EH (cell line): ENCODE measurements around the gene TMEM259.

Experiments used
- DNase-seq: peaks from one replicate; pipeline ENCODE4 v3.0.0-alpha.2; 2015; ENCODE audit warnings: low read depth

Gene TMEM259

DNA sequence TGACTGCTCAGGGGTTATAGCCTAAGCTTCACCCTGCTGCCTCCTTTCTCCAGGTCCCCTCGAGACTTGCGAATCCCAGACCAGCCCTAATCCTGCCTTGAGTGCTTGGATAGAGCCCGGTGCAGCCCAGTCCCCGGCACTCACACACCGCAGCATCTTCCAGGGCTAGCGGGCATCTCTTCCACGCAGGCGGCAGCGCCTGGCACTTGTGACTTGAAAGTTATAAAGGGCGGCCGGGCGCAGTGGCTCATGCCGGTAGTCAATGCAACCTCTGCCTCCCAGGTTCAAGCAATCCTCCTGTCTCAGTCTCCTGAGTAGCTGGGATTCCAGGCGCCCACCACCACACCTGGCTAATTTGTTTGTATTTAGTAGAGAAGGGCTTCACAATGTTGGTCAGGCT is 34.8 kb downstream of the TMEM259 start:
- DNase-seq: no peak

DNA sequence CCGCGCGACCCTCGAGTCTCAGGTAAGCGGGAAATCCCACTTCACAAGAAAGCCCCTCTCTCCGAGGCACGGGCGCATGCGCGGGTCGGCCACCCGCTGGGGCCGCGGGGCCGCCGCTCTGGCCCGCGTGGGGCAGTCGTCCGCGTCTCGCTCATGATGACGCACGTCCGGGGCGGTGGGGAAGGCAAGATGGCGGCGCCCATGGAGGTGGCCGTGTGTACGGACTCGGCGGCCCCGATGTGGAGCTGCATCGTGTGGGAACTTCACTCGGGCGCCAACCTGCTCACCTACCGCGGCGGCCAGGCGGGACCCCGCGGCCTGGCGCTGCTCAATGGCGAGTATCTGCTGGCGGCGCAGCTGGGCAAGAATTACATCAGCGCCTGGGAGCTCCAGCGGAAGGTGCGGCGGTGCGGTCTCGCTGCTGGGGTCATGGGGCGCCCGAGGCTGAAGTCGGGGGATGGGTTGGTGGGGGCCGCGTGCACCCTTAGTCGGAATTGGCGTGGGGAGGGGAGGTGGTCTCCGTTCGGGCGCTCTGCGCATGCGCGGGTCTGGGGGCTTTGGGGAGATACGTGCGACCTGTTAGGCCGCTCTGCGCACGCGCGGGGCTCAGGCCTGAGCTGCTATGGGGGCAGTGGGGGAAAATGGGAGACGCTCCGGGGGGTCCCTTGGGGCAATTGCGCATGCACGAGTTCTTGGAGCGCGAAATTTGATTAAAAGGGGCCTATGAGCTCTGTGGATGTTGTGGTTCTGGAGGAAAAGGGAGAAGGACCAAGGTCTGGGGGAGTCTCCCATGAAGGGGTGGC is 36.6 kb downstream of the TMEM259 start, which contains the start of gene WDR18:
Gene WDR18, plus strand, starts transcription at position 181 of the 803 bp plus-strand sequence. Its CDS starts 9 bp downstream, at position 190.
- DNase-seq: peak; percentile 90

DNA sequence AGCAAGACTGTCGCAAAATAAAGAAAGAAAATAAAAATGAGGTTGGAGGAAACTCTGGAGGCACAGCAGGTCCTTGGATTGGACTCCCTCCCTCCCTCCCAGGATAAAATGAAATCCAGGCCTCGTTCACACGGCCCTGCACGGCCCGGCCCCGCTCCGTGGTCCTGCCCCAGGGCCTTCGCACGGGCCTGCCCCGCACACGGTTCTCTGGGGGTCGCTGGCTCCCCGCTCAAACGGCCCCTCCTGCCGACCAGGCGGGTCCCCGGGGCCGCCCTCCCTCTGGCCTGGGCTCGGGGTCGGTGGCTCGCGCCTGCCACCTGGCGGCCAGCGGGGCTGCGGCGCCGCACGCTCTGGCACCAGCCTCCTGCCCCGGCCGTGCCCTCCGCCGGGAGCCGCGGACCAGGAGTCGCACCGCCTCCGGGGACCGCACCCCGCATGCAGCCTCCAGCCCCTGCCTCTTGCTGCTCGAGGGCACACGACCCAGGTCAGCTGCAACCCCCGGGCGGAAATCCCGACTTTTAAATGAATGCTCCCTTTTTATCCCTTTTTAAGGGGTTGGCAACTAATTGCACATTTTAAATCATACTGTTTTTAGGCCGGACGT is 38.3 kb downstream of the TMEM259 start:
- peak; percentile 65 for DNase-seq

DNA sequence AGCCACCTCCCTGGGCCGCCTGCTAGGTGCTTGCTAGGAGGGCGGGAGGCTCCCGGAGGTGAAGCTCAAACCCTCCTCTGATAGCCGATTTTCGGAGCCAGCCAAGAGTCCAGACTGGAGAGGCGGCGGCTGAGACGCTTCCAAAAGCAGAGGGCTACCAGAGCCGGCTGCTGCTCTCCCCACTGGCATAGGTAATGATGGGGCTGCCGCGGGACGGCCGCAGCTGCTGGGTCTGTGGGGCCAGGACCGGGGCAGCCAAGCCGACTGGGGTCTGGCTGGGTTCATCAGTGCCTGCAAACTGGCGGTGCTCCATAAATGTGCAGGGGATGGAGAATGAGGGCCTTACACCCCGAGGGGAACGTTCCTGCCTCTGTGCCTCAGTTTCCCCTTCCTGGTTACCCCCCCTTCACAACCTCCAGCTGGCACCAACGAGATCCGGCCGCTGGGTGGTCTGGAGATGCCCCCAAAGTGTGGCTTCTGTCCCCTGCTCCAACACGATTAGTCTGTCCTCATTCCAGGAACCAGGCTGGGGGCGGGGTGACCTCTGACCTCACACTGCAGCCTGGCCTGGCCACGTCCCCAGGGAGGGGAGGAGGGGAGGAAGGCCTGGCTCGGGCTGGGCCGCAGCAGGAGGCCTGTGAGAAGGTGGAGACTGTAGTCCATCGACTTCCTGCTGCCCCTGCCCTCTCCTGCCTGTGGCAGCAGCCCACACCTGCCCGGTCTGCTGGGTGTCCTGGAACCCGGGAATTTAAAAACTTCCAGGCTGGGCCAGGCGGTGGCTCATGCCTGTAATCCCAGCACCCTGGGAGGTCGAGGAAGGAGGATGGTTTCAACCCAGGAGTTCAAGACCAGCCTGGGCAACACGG is 40.6 kb downstream of the TMEM259 start:
- peak; percentile 23 for DNase-seq

DNA sequence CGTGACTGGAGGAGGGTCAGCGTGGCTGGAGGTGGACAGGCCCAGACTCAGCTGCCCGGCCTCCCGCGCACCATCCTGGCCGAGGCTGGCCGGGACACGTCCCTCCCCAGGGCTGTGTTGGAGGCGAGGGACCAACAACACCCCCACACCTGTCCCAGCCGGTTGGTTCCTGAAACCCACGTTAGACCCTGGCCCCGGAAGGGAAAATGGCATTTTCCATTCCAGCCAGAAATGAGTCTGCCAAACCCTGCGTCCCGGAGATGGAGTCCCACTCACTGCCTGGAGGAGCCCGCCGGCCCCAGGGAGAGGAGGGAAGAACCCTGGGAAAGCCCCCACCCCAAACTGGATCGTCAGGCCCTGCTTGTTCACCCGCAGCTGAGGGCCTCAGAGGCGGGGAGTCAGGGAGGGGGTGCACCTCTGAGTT is 41.6 kb downstream of the TMEM259 start:
- DNase-seq: no peak

DNA sequence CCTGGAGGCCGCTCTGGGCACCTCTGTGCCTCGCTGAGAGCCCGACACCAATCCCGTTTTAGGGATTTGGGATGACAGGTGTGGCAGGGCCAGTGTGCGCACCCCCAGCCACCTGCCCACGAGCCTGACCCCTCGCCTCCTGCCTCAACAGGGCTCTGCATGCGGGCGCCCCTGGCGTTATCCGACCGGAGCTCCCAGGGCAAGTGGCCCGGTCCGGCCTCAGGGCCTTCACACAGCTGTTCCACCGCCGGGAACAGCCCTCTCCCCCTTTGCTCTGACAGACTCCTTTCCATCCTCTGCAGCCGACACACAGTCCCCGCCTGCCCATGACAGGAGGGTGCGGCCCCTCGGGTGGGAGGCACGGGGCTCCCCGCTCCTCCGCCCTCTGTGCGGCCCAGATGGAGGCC is 43.9 kb downstream of the TMEM259 start:
- no peak for DNase-seq

DNA sequence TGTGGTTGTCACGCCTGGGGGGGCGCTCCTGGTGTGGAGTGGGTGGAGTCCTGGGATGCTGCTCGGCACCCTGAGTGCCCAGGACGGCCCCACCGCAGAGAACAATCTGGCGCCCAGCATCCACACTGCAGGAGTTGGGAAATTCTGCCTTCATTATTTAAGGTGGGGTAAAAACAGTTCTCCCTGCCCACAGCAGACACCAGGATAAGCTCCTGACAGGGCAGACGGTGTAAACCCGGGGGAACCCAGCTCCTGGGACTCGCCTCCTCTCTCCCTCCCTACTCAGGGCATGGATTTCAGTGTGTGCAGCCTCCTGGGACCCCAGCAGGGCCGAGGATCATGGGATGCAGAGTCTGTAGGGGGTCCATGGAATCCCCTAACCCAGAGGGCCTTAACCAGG is 44.4 kb downstream of the TMEM259 start:
- DNase-seq: no peak

DNA sequence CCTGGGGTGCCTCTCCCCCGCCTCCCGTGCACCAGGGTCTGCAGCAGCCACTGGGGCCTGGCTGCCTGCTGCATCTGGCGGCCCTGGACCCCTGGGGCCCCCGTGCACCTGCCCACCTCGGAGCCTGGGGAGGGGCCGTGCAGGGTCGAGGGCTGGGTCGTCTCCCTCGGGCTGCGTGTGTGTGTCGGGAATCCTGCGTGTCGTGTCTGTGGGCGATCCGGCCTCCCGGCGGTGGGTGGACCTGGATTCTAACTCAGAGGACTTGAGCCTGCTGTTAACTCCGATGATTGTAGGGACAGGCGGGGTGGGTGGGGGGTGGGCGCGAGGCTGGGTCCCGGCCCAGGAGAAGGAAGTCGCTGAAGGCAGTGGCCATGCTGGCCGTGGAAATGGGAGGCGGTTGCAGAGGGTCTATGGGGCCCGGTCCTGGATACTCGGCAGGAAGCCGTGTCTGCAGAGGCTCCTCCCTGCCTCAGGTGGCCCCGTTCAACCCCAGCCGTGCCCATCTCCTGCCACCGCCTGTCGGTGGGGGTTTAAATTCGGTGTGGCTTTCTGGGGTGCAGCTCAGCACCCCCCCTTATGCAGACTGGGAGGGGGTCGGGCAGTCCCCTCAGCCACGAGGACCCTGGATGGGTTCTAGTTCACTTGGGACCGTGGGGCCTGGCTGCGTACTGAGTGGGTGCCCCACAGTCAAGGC is 46.2 kb downstream of the TMEM259 start:
- no peak for DNase-seq

DNA sequence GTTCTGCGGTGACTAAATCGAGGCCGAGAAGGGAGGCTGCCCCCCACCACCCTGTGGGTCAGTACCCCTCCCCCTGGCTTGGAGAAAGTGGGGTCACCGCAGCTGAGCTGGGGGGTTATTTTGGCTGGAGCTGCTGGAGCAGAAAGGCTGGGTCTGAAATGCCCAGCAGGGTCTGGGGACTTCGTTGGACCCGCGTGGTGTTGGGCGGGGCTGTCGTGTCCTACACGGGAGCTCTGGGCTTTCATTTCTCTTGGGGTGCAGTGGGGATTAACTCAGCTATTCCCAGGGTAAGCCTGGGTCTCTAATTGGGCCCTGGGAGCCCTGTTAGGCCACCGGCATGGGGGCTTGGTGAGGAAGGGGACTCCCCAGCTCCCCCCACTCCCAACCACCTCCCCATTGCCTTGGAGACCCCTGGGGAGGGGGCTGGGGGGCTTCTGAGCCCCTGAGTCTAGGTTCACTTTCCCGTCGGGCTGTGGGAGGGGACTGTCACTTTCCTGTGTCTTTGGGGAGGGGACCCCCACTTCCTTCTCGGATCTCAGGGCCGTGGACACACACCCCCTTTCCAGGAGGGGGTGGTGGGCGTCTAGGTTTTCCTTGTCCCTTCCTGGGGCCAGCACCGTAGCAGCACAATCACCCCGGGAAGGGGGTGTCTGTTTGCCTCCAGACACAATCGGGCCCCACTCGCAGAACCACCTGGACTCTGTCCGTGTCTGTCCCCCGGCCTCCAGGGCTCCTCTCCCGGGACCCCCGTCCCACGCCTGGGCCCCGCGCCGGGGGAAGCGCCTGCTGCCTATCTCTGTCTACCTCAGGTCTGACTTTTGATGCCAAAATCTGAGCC is 47.0 kb downstream of the TMEM259 start:
- DNase-seq: no peak

DNA sequence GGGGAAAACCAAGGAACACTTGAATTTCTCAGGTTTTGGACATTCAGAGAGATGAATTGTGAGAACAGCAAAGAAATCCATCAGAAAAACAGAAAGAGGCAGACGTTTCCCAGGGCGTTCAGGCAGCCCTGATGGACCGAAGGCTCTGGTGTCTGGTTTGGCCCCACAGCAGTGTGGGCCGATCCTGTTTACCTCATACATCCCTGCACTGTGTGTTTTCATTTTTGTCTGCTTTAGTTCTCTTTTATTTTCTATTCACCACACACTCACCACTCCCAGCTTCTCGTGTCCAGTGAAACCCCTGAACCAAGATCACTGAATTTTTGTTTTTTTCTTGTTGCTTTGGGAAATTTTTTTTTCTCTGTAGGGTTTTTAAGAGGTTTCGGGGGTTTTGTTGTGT is 48.6 kb downstream of the TMEM259 start:
- no peak for DNase-seq

DNA sequence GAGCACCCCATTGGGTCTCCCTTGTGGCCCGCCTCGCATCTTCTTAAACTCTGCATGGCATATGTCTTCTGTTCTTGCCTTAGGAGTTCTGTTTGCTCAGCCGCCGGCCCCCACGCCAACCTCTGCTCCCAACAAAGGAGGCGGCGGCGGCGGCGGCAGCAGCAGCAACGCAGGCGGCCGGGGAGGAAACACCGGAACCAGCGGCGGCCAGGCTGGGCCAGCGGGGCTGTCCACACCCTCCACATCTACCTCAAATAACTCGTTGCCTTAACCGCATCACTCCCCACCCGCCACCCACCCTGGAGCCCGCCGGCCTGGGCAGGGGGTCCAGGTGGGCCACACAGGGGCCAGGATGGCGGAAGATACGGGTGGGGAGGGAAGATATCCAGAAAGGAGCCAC is 49.1 kb downstream of the TMEM259 start:
- DNase-seq: no peak

DNA sequence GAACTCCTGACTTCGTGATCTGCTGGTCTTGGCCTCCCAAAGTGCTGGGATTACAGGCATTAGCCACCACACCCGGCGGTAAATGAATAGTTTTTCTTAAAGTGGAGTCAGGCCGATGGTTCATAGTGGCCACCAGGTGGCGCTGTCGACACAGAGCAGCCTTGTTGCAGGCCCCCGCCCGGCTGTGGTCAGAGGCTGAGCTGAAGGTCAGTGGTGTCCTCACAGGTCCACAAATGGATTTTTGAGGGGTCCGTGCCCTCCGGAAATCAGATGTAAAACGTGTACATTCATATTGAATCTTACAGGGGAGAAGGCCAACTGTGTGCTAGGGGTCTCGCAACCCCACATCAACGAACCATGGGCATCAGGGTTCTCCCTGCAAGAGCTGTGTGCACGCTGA is 50.2 kb downstream of the TMEM259 start:
- no peak for DNase-seq

DNA sequence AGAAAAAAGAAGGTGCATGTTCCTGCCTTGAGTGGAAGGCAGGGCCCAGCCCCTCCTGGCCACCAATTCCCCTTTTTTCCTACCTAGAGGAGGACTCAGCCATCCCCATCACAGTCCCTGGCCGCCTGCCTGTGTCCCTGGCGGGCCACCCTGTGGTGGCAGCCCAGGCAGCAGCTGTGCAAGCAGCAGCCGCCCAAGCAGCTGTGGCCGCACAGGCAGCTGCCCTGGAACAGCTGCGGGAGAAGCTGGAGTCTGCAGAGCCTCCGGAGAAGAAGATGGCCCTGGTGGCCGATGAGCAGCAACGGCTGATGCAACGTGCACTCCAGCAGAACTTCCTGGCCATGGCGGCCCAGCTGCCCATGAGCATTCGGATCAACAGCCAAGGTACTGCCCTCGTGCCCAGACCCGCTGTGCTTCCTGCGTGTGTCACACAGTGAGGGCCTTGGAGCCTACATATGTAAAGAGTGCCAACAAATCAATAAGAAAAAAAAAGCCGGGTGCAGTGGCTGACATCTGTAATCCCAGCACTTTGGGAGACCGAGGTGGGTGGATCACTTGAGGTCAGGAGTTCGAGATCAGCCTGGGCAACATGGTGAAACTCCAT is 54.3 kb downstream of the TMEM259 start:
- DNase-seq: no peak

DNA sequence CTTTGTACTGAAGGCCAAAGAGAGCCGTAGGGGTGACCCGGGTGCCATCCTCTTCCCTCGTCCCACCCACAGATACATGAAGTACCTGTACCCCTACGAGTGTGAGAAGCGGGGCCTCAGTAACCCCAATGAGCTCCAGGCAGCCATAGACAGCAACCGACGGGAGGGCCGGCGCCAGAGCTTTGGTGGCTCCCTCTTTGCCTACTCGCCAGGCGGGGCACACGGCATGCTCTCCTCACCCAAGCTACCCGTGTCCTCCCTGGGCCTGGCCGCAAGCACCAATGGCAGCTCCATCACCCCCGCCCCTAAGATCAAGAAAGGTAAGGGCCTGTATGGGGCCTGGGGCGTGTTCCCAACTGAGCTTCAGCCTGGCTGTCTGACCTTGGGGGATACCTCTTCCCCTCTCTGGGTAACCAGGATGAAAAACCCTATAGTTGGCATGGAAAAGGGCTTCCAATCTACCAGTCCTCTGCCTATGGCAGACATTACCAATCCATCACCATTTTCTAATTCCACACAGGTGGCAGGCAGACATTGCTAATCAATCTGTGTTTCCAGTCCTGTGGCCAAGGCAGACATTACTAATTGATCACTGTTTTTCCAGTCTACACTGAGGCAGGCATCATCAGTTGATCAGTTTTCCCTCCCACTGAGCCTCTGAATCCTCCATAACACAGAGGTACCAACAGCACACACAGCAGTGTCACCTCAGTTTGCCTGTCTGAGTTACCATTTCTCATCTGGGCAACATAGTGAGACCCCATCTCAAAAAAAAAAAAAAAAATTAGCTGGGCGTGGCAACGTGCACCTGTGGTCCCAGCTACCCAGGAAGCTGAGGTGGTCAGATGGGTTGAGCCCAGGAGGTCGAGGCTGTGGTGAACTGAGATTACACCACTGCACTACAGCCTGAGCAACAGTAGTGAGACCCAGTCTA is 55.9 kb downstream of the TMEM259 start:
- DNase-seq: no peak

DNA sequence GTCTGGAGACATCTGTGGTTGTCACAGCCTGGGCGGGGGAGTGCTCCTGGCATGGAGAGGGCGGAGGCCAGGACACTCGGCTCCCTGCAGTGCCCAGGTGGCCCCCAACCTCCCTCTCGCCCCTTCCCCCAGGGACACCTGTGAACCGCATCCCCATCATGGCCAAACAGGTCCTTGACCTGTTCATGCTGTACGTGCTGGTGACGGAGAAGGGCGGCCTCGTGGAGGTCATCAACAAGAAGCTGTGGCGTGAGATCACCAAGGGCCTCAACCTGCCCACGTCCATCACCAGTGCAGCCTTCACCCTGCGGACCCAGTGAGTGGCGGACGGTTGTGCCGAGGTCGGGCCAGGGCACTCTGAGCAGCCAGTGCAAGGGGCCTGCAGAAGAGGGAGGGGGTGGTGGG is 56.8 kb downstream of the TMEM259 start:
- DNase-seq: no peak

DNA sequence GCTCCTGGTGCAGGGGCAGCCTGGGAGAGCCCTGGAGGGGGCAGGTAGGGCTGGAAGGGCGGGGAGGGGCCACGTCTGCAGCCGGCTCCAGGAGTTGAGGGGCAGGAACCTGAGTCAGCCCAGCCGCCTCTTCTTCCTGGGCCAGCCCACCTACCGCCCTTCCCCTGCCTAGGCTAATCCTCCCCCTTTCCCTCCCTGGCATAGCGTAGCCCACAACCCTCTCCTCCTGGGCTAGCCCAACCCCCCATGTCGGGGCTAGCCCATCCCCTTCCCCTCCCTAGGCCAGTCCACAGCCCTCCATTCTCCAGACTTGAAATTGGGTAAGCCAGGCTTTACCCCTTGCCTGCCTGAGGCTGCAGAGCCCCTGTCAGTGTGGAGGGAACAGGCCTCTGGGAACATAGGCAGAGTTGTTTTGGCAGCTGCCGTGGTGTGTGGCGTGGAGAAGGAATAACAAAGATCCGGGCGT is 57.4 kb downstream of the TMEM259 start:
- no peak for DNase-seq

DNA sequence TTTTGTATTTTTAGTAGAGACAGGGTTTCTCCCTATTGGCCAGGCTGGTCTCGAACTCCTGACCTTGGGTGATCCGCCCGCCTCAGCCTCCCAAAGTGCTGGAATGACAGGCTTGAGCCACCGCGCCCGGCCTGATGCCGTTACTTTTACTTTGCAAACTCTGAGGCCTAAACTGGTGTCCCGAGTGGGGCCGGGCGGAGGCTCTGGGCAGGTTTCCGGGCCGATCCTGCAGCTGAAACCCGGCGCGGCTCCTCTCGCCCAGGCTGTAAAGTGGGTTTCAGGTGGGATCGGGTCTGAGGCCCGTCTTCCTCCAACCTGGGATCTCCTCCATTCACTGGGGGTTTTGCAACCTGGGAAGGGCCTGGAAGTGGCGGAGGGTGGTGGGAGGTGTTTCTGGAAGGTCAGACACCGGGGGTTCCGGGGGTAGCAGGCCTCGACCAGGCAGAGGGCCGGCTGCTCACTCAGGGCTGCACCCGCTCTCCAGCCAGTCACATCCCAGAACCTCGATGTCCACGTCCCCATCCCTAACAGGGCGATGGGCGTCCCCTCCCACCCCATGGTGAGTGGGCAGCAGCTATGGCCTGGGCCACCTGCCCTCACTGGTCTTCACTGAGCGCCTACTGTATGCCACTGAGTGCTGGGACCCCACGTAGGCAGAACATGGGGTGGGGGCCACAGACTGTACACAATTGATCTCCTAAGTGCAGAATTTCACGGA is 58.1 kb downstream of the TMEM259 start:
- no peak for DNase-seq

DNA sequence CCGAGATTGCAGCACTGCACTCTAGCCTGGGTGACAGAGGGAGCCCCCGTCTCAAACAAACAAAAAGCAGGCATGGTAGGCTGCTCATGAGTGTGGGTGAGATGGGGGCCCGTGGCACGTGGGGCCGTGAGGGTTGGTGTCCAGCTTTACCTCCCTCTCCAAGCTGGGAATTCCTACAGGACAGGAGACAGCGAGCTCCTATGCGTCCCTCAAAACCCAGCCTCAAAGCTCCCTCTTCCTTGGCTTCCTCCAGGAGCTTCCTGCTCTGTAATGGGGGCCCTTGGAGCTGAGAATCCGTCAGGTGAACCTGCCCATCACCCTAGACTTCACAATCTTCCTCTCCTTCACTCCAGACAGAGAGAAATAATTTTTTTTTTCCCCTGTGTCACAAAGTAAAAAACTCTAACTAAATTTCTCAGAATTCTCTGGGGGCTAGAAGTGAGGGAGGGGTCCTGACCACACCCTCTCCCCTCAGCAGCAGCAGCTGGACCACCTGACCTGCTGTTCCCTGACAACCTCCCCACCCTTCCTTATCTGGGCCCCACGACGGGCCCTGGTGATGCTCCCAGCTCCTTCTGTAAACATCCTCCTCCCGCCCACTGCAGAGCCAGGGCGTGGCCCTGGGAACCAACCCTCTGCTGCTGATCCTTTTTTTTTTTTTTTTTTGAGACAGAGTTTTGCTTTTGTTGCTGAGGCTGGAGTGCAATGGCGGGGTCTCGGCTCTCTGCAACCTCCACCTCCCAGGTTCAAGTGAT is 58.9 kb downstream of the TMEM259 start:
- DNase-seq: peak; percentile 62
